Caco-2 (cell line): ENCODE data around the gene IRF7. TPM values are rescaled to one million over a fixed set of nuclear protein-coding genes. Genes with fewer than 3 reads are reported as not detected.

Experiments
- BruUV-seq: library from RNA; stranded (reverse); fragments of 400-500 nt; replicated peaks from 2 replicates; lab custom pipeline; 2021; lab: Mats Ljungman, UMichigan
- CTCF ChIA-PET: fragments of 300-600 bp; sonication (Branson Sonifier 250); formaldehyde crosslinking; loops from one replicate; lab custom pipeline; 2022; ENCODE audit warnings: antibody characterized with exemption; lab: Charles Lee
- POLR2A ChIA-PET: fragments of 300-600 bp; sonication (Branson Sonifier 250); formaldehyde crosslinking; loops from one replicate; lab custom pipeline; 2022; ENCODE audit warnings: antibody characterized with exemption; lab: Charles Lee
- DNase-seq, 2 experiments: peaks; one replicate each; pipeline versions ENCODE4 v3.0.0 to v3.0.0-alpha.2; 2020 to 2022
- H3K27me3 ChIP-seq: replicated peaks from 2 replicates; pipeline ENCODE4 v1.6.0; 2011; ENCODE audit warnings: low read length; ENCODE audit not compliant: control insufficient read depth, insufficient read depth
- H3K36me3 ChIP-seq: 2 replicates; pipeline ENCODE4 v1.5.1; 2011; ENCODE audit warnings: low read length; ENCODE audit not compliant: control insufficient read depth, insufficient read depth
- H3K4me1 ChIP-seq: fragments of 250-450 bp; sonication (Bioruptor Pico); 2 replicates; pipeline ENCODE4 v1.5.1; 2020; ENCODE audit warnings: mild to moderate bottlenecking
- H3K4me3 ChIP-seq: 2 replicates; pipeline ENCODE4 v1.5.1; 2011; ENCODE audit warnings: low read depth, mild to moderate bottlenecking, control low read depth, low read length
- H3K9me3 ChIP-seq: fragments of 250-450 bp; sonication (Bioruptor Pico); 2 replicates; pipeline ENCODE4 v1.5.1; 2020; ENCODE audit warnings: mild to moderate bottlenecking, moderate library complexity
- H3K27ac Mint-ChIP-seq: one replicate; pipeline ENCODE4 v1.8.0; 2022; ENCODE audit warnings: mixed read lengths; ENCODE audit not compliant: unreplicated experiment
- H3K27me3 Mint-ChIP-seq: one replicate; pipeline ENCODE4 v1.8.0; 2022; ENCODE audit warnings: mixed read lengths; ENCODE audit not compliant: insufficient read depth, unreplicated experiment
- H3K36me3 Mint-ChIP-seq: one replicate; pipeline ENCODE4 v1.8.0; 2022; ENCODE audit warnings: mild to moderate bottlenecking, mixed read lengths; ENCODE audit not compliant: insufficient read depth, unreplicated experiment
- H3K4me1 Mint-ChIP-seq: one replicate; pipeline ENCODE4 v1.8.0; 2022; ENCODE audit warnings: low read depth, mixed read lengths; ENCODE audit not compliant: unreplicated experiment
- H3K4me3 Mint-ChIP-seq: one replicate; pipeline ENCODE4 v1.8.0; 2022; ENCODE audit warnings: mild to moderate bottlenecking, moderate library complexity, mixed read lengths; ENCODE audit not compliant: unreplicated experiment
- H3K9me3 Mint-ChIP-seq: one replicate; pipeline ENCODE4 v1.8.0; 2022; ENCODE audit warnings: mixed read lengths; ENCODE audit not compliant: unreplicated experiment
- intact Hi-C: fragments of 100-400 bp; cut with micrococcal nuclease; formaldehyde crosslinking; loops from one replicate; pipeline ENCODE4 v1.10.0; 2022; ENCODE audit not compliant: unreplicated experiment
- total RNA-seq: library from RNA; stranded (reverse); gene quantifications from 2 replicates; pipeline ENCODE4 v1.2.3, GENCODE V29; 2022
- TF ChIP-seq, protein P1 (sequence below), 2 experiments: fragments of 200-600 bp in 1 of 2; IDR thresholded peaks; 1 replicate in 1 of 2; 2 replicates in 1 of 2; pipeline versions ENCODE4 v1.5.1 to v1.8.0; 2011 to 2022; ENCODE audit warnings: antibody characterized with exemption in 1 of 2, control low read depth in 1 of 2, inconsistent platforms in 1 of 2, low read depth in 1 of 2, low read length in 1 of 2, mild to moderate bottlenecking in 1 of 2, moderate library complexity in 1 of 2; ENCODE audit not compliant: insufficient read depth in 1 of 2, severe bottlenecking in 1 of 2, unreplicated experiment in 1 of 2

Gene IRF7
- total RNA-seq, 1 experiment from 2014 or later: 27.2 TPM

DNA sequence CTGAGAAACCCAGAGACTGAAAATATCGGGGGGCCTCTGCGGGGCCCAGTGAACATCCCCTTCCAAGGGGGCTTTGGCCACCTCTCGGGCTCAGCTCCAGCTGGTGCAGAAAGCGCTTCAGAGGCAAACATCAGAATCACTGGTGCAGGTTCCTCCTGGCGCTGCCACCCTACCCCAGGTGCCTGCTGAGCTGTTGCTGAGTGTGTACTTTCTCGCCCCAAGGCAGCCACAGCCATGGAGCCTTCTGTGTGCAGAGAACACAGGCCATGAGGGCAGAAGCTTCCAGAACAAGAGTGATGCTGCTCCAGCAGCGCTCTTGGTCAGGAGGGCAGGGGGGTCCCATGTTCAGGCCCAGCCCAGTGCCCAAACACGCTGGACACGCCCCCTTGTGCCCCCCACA lies 27.6 kb upstream of the IRF7 start:
- no peaks in the 10 kb centered on the region for H3K4me1 Mint-ChIP-seq
- no peaks in the 10 kb centered on the region for H3K27me3 ChIP-seq
- no peak for DNase-seq
- no peak overlapping the region for H3K4me3 ChIP-seq
- no peaks in the 10 kb centered on the region for H3K4me1 ChIP-seq
- TF ChIP-seq, protein P1, sequence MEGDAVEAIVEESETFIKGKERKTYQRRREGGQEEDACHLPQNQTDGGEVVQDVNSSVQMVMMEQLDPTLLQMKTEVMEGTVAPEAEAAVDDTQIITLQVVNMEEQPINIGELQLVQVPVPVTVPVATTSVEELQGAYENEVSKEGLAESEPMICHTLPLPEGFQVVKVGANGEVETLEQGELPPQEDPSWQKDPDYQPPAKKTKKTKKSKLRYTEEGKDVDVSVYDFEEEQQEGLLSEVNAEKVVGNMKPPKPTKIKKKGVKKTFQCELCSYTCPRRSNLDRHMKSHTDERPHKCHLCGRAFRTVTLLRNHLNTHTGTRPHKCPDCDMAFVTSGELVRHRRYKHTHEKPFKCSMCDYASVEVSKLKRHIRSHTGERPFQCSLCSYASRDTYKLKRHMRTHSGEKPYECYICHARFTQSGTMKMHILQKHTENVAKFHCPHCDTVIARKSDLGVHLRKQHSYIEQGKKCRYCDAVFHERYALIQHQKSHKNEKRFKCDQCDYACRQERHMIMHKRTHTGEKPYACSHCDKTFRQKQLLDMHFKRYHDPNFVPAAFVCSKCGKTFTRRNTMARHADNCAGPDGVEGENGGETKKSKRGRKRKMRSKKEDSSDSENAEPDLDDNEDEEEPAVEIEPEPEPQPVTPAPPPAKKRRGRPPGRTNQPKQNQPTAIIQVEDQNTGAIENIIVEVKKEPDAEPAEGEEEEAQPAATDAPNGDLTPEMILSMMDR (IDR thresholded peaks at IDR 0.05; ENCODE audit: insufficient read depth in 1 of 2, low read depth in 1 of 2, low read length in 1 of 2, severe bottlenecking in 1 of 2, unreplicated experiment in 1 of 2): no peak
- BruUV-seq: no TSS peak
- ChIA-PET CTCF (no interaction called here), POLR2A (no interaction called here)
- H3K9me3 Mint-ChIP-seq: no peaks in the 10 kb centered on the region
- no peak overlapping the region for H3K4me3 Mint-ChIP-seq
- no peaks in the 10 kb centered on the region for H3K27me3 Mint-ChIP-seq
- no peak overlapping the region for H3K27ac Mint-ChIP-seq
- H3K36me3 Mint-ChIP-seq: peaks cover 63% of the 10 kb centered on the region
- no peaks in the 10 kb centered on the region for H3K9me3 ChIP-seq
- no peaks in the 10 kb centered on the region; the same call in 1 of the 2 replicates for H3K36me3 ChIP-seq
- intact Hi-C loops: no loop called here

DNA sequence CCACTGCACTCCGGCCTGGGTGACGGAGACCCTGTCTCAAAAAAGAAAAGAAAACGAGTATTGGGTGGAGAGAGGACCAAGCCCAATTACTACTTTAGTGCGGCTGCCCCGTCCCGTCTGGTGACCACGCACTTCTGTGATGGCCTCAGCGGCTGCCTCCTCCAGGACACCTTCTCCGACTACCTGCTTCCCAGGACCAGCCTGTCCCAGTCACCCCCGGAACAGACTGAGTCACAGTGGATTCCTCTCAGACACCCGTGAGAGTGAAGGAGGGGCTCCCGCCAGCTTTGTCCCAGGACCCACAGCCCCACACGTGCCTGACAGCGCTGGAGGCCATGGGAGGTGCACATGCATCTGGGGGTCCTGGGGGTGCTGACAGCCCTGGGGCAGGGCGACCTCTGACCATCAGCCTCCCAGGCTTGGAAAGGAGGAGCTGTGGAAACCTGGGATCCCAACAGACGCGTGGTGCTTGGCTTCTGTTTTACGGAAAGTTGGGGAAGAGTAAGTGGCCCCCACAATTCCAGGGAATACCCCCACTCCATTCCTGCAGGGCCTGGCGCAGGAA lies 26.1 kb upstream of the IRF7 start:
- Mint-ChIP-seq H3K36me3 (peaks cover 65% of the 10 kb centered on the region), H3K9me3 (no peaks in the 10 kb centered on the region), H3K27me3 (no peaks in the 10 kb centered on the region), H3K4me1 (no peaks in the 10 kb centered on the region), H3K27ac (no peak overlapping the region), H3K4me3 (no peak overlapping the region)
- BruUV-seq: no TSS peak
- intact Hi-C loops: no loop called here
- no peaks in the 10 kb centered on the region for H3K4me1 ChIP-seq
- H3K4me3 ChIP-seq: no peak overlapping the region
- POLR2A ChIA-PET: no interaction called here
- TF ChIP-seq, protein P1 (IDR thresholded peaks at IDR 0.05; ENCODE audit: insufficient read depth in 1 of 2, low read depth in 1 of 2, low read length in 1 of 2, severe bottlenecking in 1 of 2, unreplicated experiment in 1 of 2): no peak
- no peaks in the 10 kb centered on the region for H3K27me3 ChIP-seq
- CTCF ChIA-PET: no interaction called here
- H3K36me3 ChIP-seq: no peaks in the 10 kb centered on the region; the same call in 1 of the 2 replicates
- no peaks in the 10 kb centered on the region for H3K9me3 ChIP-seq
- no peak for DNase-seq

DNA sequence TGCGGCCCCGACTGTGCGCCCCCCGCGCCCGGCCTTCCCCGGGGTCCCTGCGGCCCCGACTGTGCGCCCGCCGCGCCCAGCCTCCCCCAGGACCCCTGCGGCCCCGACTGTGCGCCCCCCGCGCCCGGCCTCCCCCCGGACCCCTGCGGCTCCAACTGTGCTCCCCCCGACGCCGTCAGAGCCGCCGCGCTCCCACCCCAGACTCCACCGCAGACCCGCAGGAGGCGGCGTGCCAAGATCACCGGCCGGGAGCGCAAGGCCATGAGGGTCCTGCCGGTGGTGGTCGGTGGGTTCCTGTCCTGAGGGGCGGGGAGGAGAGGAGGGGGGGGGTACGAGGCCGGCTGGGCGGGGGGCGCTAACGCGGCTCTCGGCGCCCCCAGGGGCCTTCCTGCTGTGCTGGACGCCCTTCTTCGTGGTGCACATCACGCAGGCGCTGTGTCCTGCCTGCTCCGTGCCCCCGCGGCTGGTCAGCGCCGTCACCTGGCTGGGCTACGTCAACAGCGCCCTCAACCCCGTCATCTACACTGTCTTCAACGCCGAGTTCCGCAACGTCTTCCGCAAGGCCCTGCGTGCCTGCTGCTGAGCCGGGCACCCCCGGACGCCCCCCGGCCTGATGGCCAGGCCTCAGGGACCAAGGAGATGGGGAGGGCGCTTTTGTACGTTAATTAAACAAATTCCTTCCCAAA lies 24.4 kb upstream of the IRF7 start:
- Mint-ChIP-seq H3K27me3 (no peaks in the 10 kb centered on the region), H3K36me3 (peaks cover 59% of the 10 kb centered on the region), H3K4me1 (no peaks in the 10 kb centered on the region), H3K4me3 (no peak overlapping the region), H3K9me3 (no peaks in the 10 kb centered on the region), H3K27ac (no peak overlapping the region)
- CTCF ChIA-PET: no interaction called here
- TF ChIP-seq, protein P1 (IDR thresholded peaks at IDR 0.05; ENCODE audit: insufficient read depth in 1 of 2, low read depth in 1 of 2, low read length in 1 of 2, severe bottlenecking in 1 of 2, unreplicated experiment in 1 of 2): no peak
- Histone ChIP-seq H3K9me3 (no peaks in the 10 kb centered on the region), H3K36me3 (no peaks in the 10 kb centered on the region; the same call in 1 of the 2 replicates), H3K27me3 (no peaks in the 10 kb centered on the region), H3K4me3 (no peak overlapping the region), H3K4me1 (no peaks in the 10 kb centered on the region)
- no peak for DNase-seq
- intact Hi-C loops: no loop called here
- POLR2A ChIA-PET: no interaction called here
- BruUV-seq: no TSS peak
